LNCaP clone FGC (cell line): Measurements from ENCODE around the gene CDIP1.
A peak's percentile ranks its signal among the peaks of the same experiment; 100 is the strongest.

Source experiments
- DNase-seq: peaks from one replicate; pipeline ENCODE4 v3.0.0-alpha.2; 2011; ENCODE audit warnings: low read depth
- H3K4me3 ChIP-seq: 2 replicates; pipeline ENCODE4 v1.5.1; 2011; ENCODE audit warnings: mild to moderate bottlenecking, low read depth, low read length, control low read depth
- CTCF ChIP-seq: IDR thresholded peaks from 2 replicates; pipeline ENCODE4 v1.5.1; 2012; ENCODE audit warnings: mild to moderate bottlenecking; ENCODE audit not compliant: control insufficient read depth, insufficient read depth; ENCODE audit errors: extremely low read depth

Gene CDIP1

GRCh38 chr16:4544473-4544872 lies 5.9 kb upstream of the CDIP1 start:
- no peak for DNase-seq
- no peak for TF ChIP-seq CTCF
- H3K4me3 ChIP-seq, result no peak overlapping the region

GRCh38 chr16:4539716-4540284 lies 1.2 kb upstream of the CDIP1 start:
- no peak for DNase-seq
- no peak for TF ChIP-seq CTCF
- no peak overlapping the region for H3K4me3 ChIP-seq

- DNase-seq, result no peak
- peak overlapping the region; percentile 63 for H3K4me3 ChIP-seq
- TF ChIP-seq CTCF, result no peak
Measured at GRCh38 chr16:4537376-4538343, 913 bp downstream of the CDIP1 start.

- no peak for DNase-seq
- TF ChIP-seq CTCF, result no peak
- peak overlapping the region; percentile 63 for H3K4me3 ChIP-seq
Measured at GRCh38 chr16:4536391-4537106, 2.0 kb downstream of the CDIP1 start.

- DNase-seq, result no peak
- no peak for TF ChIP-seq CTCF
- no peak overlapping the region for H3K4me3 ChIP-seq
Measured at GRCh38 chr16:4535627-4536108, 2.9 kb downstream of the CDIP1 start.

- TF ChIP-seq CTCF, result no peak
- H3K4me3 ChIP-seq, result no peak overlapping the region
- no peak for DNase-seq
Measured at GRCh38 chr16:4534151-4534790, 4.3 kb downstream of the CDIP1 start.
